ENCODE measurements around the gene OR1S2. TPM values are rescaled to one million over a fixed set of nuclear protein-coding genes. Genes with fewer than 3 reads are reported as not detected.

OR1S2 gene
- total RNA-seq, 1 donor from 2014 or later, result not detected

Other genes starting within 250 kb of the OR1S2 start
- not detected in 2 replicates for gene OR9Q1, start 180.3 kb downstream of the OR1S2 start, total RNA-seq
- not detected in 2 replicates for gene OR6Q1, start 173.2 kb downstream of the OR1S2 start, total RNA-seq
- not detected in 2 replicates for gene OR9I1, start 78.6 kb downstream of the OR1S2 start, total RNA-seq
- gene OR9Q2, start 15.1 kb downstream of the OR1S2 start, total RNA-seq, result not detected in 2 replicates
- gene OR1S1, start 8.6 kb upstream of the OR1S2 start, total RNA-seq, result not detected in 2 replicates
- gene OR10Q1, start 24.8 kb upstream of the OR1S2 start, total RNA-seq, result not detected in 2 replicates
- not detected in 2 replicates for gene OR10W1, start 64.1 kb upstream of the OR1S2 start, total RNA-seq
- not detected in 2 replicates for gene OR5B17, start 154.9 kb upstream of the OR1S2 start, total RNA-seq
- gene OR5B3, start 202.7 kb upstream of the OR1S2 start, total RNA-seq, result not detected in 2 replicates
- gene OR5B2, start 224.0 kb upstream of the OR1S2 start, total RNA-seq, result not detected in 2 replicates
- gene OR5B12, start 238.1 kb upstream of the OR1S2 start, total RNA-seq, result not detected in 2 replicates